C4-2B (cell line): ENCODE data around the gene RAPGEF4.

ENCODE experiments used
- H3K27ac ChIP-seq: fragments of 450-650 bp; 2 replicates; pipeline ENCODE4 v1.5.1; 2017
- ZFX ChIP-seq: fragments of 450-650 bp; IDR thresholded peaks from 2 replicates; pipeline ENCODE4 v1.6.1; 2017
- TF ChIP-seq, protein P1 (sequence below): fragments of 450-650 bp; conservative IDR thresholded peaks from 2 replicates; pipeline ENCODE4 v1.5.1; 2017; ENCODE audit warnings: mild to moderate bottlenecking

RAPGEF4 gene

DNA sequence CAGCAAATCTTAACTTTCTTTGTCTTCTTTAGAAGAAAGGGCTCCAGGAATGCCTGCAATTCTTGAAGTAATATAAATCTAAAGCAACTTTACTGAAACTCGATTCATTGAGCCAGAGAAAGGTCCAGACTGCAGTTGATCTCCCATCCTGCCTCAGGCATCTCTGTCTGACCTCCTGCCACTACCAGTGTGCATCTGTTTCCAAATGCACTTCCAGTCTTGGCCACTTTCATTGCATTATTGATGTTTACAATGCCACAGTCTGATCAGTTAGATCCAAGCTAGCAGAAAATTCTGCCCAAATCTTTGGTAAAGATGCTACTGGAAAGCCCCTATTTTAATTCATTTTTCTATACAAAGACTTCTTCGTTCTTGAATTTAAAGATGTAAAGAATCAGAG lies 158.0 kb downstream of the RAPGEF4 start:
- TF ChIP-seq ZFX = no peak
- TF ChIP-seq, protein P1, sequence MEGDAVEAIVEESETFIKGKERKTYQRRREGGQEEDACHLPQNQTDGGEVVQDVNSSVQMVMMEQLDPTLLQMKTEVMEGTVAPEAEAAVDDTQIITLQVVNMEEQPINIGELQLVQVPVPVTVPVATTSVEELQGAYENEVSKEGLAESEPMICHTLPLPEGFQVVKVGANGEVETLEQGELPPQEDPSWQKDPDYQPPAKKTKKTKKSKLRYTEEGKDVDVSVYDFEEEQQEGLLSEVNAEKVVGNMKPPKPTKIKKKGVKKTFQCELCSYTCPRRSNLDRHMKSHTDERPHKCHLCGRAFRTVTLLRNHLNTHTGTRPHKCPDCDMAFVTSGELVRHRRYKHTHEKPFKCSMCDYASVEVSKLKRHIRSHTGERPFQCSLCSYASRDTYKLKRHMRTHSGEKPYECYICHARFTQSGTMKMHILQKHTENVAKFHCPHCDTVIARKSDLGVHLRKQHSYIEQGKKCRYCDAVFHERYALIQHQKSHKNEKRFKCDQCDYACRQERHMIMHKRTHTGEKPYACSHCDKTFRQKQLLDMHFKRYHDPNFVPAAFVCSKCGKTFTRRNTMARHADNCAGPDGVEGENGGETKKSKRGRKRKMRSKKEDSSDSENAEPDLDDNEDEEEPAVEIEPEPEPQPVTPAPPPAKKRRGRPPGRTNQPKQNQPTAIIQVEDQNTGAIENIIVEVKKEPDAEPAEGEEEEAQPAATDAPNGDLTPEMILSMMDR = no peak
- no peak overlapping the region for H3K27ac ChIP-seq

DNA sequence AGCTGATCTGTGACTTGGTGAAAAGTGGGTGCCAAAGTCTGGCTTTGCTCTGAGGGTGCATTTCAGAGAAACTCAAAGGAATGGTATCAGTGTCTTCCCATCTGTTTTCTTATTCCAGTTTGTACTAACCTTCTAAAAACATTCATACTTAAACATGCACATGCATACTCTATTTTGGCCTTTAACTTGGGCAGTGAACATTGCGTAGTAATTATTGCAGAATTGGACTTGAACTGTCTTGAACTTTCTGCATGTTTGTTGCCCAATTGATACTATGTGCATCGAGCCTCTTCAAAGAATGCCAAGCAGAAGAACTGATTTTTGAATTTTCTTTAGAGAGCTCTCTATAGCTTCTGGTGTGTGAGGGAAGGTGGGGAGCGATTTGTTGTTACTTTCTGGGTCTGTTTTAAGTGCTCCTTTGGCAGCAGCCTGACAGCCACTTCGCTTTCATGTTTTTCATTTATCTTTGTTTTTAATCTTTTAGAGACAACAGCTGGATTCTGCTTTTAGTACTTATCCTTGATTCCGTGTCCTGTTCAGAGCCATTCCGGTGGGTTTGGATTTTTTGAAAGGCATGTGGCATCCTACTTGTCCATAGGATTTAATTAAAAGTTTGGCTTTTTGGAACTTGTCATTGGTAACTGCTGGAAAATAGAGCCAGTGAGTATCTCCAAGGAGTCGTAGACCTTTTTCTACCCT lies 159.2 kb downstream of the RAPGEF4 start:
- TF ChIP-seq ZFX = no peak
- TF ChIP-seq, protein P1 = no peak
- H3K27ac ChIP-seq = no peak overlapping the region

DNA sequence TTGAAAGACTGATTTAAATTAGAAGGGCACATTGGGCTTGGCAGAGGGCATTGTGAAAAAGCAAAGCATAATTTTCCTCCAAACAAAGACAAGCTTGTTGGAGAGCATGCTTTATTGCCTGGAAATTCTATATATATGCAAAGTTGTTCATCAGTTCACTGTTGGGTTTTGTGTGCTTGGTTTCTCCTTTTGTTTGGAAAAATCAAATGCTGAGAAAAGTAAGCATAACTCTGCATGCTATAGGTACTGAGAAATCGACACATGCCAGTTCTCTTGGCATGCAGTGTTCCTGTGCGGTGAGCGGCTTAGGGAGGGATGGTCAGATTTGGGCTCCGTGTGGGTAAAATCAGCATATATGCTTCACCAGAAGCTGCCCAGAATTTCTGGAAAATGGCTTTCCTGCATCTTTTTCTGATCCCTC lies 161.0 kb downstream of the RAPGEF4 start:
- H3K27ac ChIP-seq = no peak overlapping the region
- TF ChIP-seq, protein P1 = no peak
- no peak for TF ChIP-seq ZFX

DNA sequence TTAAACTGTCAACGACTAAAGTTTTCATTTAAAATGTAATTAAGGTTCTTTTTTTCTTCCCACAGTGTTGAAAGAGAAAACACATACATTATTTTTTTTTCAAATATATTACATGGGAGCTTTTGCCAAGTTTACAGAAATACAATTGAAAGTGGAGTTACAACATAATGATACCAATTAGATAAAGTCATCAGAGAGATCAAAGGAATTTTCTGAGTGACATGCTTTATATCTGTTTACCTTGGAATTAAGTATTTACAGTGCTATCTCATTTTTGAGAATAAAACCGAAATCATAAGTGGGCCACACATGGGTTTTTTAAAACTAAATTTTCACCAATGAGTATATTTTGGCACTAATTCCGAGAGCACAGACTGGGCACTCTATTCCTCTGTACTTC lies 165.2 kb downstream of the RAPGEF4 start:
- TF ChIP-seq, protein P1 = no peak
- no peak for TF ChIP-seq ZFX

DNA sequence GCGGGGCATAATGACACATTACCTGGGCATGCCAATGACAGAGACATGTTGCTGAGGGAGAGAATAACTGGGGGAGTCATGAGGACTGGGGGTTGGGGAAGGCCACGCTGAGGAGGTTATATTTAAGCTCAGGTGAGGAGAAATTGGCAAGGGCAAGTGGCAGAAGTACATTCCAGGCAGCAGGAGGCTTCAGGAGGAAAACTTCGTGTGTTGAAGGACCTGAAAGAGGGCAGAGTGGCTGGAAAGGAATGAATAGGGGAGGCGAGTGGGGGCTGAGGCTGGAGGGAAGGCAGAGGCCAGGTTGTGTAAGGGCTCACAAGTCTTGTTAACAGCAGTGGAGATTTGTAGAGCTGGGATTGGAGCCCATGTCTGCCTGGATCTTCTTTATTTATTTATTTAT lies 166.3 kb downstream of the RAPGEF4 start:
- no peak for TF ChIP-seq ZFX
- TF ChIP-seq, protein P1 = no peak
- H3K27ac ChIP-seq = no peak overlapping the region

More for the DNA sequence above, 165.2 kb downstream of the RAPGEF4 start:
- no peak overlapping the region for H3K27ac ChIP-seq

DNA sequence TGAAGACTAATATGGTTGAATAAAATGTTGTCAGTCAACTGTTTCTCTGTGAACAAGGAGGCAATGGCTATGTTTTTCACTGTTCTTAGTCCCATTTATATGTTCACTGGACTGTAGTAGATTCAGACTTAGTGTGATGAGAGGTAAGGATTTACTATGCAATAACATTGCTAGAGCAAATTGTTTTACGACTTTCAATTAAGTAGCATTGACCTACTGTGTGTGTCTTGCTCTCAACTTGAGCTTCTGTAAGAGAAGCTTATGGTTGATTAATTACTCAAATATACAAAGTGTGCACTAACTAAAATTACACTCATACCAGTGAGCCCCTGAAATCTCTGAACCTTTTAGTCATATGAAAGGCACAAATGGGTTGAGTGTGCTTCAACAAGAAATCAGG lies 168.6 kb downstream of the RAPGEF4 start:
- H3K27ac ChIP-seq = no peak overlapping the region
- TF ChIP-seq, protein P1 = no peak
- no peak for TF ChIP-seq ZFX

DNA sequence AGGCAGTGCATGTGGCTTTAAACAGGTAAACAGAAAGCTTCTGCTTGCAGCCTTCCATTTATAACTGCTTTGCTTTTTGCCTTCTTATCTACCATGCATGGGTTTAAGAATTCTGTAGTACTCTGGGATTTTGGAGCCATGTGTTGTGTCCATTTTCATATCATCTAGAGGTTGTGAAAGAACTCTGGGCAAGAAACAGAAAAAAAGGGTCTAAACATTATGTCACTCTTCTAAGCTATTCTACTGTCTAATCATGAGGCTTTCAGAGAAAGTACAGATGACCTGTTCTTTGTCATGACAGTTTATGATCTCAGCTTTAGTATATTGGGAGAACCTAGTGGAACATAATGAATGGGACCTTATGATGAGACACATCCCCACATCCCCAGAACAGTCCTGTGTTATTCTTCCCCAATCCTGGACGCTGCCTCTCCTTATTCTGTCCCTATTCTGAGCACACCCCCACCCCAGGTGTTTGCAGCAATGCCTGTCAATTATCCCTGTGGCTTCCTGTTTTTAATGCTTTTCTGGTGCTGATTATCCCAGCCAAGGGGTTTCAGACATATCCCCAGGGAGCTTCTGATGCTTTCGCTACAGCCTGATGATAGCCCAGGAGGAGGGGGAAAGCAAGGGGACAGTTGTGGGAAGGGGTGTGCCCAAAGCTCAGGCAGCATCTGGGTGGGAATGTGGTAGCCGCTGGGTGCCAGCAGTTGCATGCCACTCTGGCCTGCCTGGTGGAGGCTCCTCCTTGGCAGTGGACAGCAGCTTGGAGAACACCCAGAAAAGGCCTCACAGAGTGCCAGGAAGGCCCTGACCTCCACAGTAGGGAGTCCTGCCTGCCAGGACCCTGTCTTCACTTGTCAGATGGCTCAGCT lies 170.5 kb downstream of the RAPGEF4 start:
- no peak overlapping the region for H3K27ac ChIP-seq
- TF ChIP-seq ZFX = no peak
- TF ChIP-seq, protein P1 = no peak
